IgD-negative memory B cell (primary cell): Measurements from ENCODE around the gene SERPINB10. TPM values are rescaled to one million over a fixed set of nuclear protein-coding genes. Genes with fewer than 3 reads are reported as not detected.
A peak's percentile ranks its signal among the peaks of the same experiment; 100 is the strongest.

ENCODE experiments used
- H3K27ac Mint-ChIP-seq, 3 donors: one replicate each; pipeline ENCODE4 v1.8.0; 2020 to 2022; ENCODE audit warnings: mild to moderate bottlenecking in 3 of 3, mixed read lengths in 3 of 3, moderate library complexity in 1 of 3
- H3K27me3 Mint-ChIP-seq: one replicate; pipeline ENCODE4 v1.8.0; 2021; ENCODE audit warnings: mixed read lengths
- H3K36me3 Mint-ChIP-seq: one replicate; pipeline ENCODE4 v1.8.0; 2020; ENCODE audit warnings: mild to moderate bottlenecking, mixed read lengths
- H3K4me1 Mint-ChIP-seq, 3 donors: one replicate each; pipeline ENCODE4 v1.8.0; 2020 to 2022; ENCODE audit warnings: mixed read lengths in 3 of 3, mild to moderate bottlenecking in 1 of 3
- H3K4me3 Mint-ChIP-seq, 4 donors: one replicate each; pipeline ENCODE4 v1.8.0; 2020 to 2022; ENCODE audit warnings: mild to moderate bottlenecking in 4 of 4, mixed read lengths in 4 of 4, moderate library complexity in 3 of 4
- H3K9me3 Mint-ChIP-seq, 3 donors: one replicate each; pipeline ENCODE4 v1.8.0; 2020 to 2021; ENCODE audit warnings: mixed read lengths in 3 of 3, mild to moderate bottlenecking in 1 of 3
- polyA plus RNA-seq: library from polyadenylated mRNA; unstranded; fragments of 300-500 nt; fragmentation: Illumina TruSeq; gene quantifications from one replicate; pipeline ENCODE4 v1.2.3, GENCODE V29; 2021

SERPINB10 gene
- polyA plus RNA-seq, 1 donor from 2014 or later, result not detected

- H3K36me3 Mint-ChIP-seq, result no peaks in the 10 kb centered on the region
- peaks cover 0 to 1% (median 0%) of the 10 kb centered on the region in 3 donors for H3K9me3 Mint-ChIP-seq
- peak overlapping the region in 1 of 3 donors; percentile 45 for H3K27ac Mint-ChIP-seq
- H3K4me1 Mint-ChIP-seq, result peaks cover 36 to 48% (median 36%) of the 10 kb centered on the region in 3 donors
- H3K27me3 Mint-ChIP-seq, result no peaks in the 10 kb centered on the region
- H3K4me3 Mint-ChIP-seq, result peak overlapping the region in 2 of 4 donors; percentile 15 to 93
Observed at GRCh38 chr18:63972002-63972376, 64.2 kb downstream of the SERPINB10 start.

GRCh38 chr18:63974991-63975390 lies 67.2 kb downstream of the SERPINB10 start:
- Mint-ChIP-seq H3K36me3 (no peaks in the 10 kb centered on the region), H3K4me1 (peaks cover 28 to 44% (median 33%) of the 10 kb centered on the region in 3 donors), H3K27ac (peak overlapping the region; percentile 1 to 87 (median 46)), H3K4me3 (peak overlapping the region in 3 of 4 donors; percentile 39 to 66 (median 61)), H3K27me3 (no peaks in the 10 kb centered on the region), H3K9me3 (peaks cover 0 to 1% (median 0%) of the 10 kb centered on the region in 3 donors)

GRCh38 chr18:63975628-63976027 lies 67.9 kb downstream of the SERPINB10 start:
- Mint-ChIP-seq H3K9me3 (peaks cover 0 to 1% (median 0%) of the 10 kb centered on the region in 3 donors), H3K27ac (peak overlapping the region; percentile 1 to 87 (median 46)), H3K4me3 (peak overlapping the region in 3 of 4 donors; percentile 61 to 66 (median 61)), H3K36me3 (no peaks in the 10 kb centered on the region), H3K4me1 (peaks cover 28 to 44% (median 33%) of the 10 kb centered on the region in 3 donors), H3K27me3 (no peaks in the 10 kb centered on the region)

GRCh38 chr18:63977040-63977439 lies 69.3 kb downstream of the SERPINB10 start:
- H3K36me3 Mint-ChIP-seq, result peaks cover 2% of the 10 kb centered on the region
- peaks cover 0 to 1% (median 0%) of the 10 kb centered on the region in 3 donors for H3K9me3 Mint-ChIP-seq
- peaks cover 26 to 34% (median 27%) of the 10 kb centered on the region in 3 donors for H3K4me1 Mint-ChIP-seq
- H3K27ac Mint-ChIP-seq, result no peak overlapping the region
- H3K4me3 Mint-ChIP-seq, result peak overlapping the region in 1 of 4 donors; percentile 24
- H3K27me3 Mint-ChIP-seq, result no peaks in the 10 kb centered on the region

GRCh38 chr18:63979409-63979920 lies 71.7 kb downstream of the SERPINB10 start:
- H3K4me1 Mint-ChIP-seq, result peaks cover 18 to 23% (median 19%) of the 10 kb centered on the region in 3 donors

GRCh38 chr18:63980027-63980426 lies 72.3 kb downstream of the SERPINB10 start:
- Mint-ChIP-seq H3K27ac (no peak overlapping the region), H3K36me3 (peaks cover 4% of the 10 kb centered on the region), H3K4me1 (peaks cover 14 to 18% (median 14%) of the 10 kb centered on the region in 3 donors), H3K4me3 (no peak overlapping the region), H3K27me3 (no peaks in the 10 kb centered on the region), H3K9me3 (no peaks in the 10 kb centered on the region)

More at GRCh38 chr18:63979409-63979920, 71.7 kb downstream of the SERPINB10 start:
- Mint-ChIP-seq H3K27ac (no peak overlapping the region), H3K9me3 (no peaks in the 10 kb centered on the region), H3K27me3 (no peaks in the 10 kb centered on the region), H3K4me3 (no peak overlapping the region), H3K36me3 (peaks cover 4% of the 10 kb centered on the region)

GRCh38 chr18:63980896-63981460 lies 73.2 kb downstream of the SERPINB10 start:
- H3K4me3 Mint-ChIP-seq, result no peak overlapping the region
- H3K27ac Mint-ChIP-seq, result no peak overlapping the region
- H3K27me3 Mint-ChIP-seq, result no peaks in the 10 kb centered on the region
- peaks cover 6 to 10% (median 6%) of the 10 kb centered on the region in 3 donors for H3K4me1 Mint-ChIP-seq
- peaks cover 4% of the 10 kb centered on the region for H3K36me3 Mint-ChIP-seq
- H3K9me3 Mint-ChIP-seq, result no peaks in the 10 kb centered on the region

GRCh38 chr18:63981719-63982118 lies 74.0 kb downstream of the SERPINB10 start:
- Mint-ChIP-seq H3K9me3 (no peaks in the 10 kb centered on the region), H3K4me1 (peaks cover 6 to 7% (median 6%) of the 10 kb centered on the region in 3 donors), H3K27me3 (no peaks in the 10 kb centered on the region), H3K36me3 (peaks cover 4% of the 10 kb centered on the region), H3K4me3 (peak overlapping the region in 1 of 4 donors; percentile 34), H3K27ac (no peak overlapping the region)

- Mint-ChIP-seq H3K27ac (no peak overlapping the region), H3K4me3 (no peak overlapping the region), H3K27me3 (no peaks in the 10 kb centered on the region), H3K36me3 (peaks cover 4% of the 10 kb centered on the region), H3K9me3 (no peaks in the 10 kb centered on the region), H3K4me1 (peaks cover 6% of the 10 kb centered on the region in 3 donors)
Observed at GRCh38 chr18:63982361-63982760, 74.6 kb downstream of the SERPINB10 start.

Other genes with a start within 250 kb of the SERPINB10 start
- not detected for gene SERPINB3, start 246.1 kb upstream of the SERPINB10 start, polyA plus RNA-seq
- not detected for gene SERPINB11, start 205.0 kb upstream of the SERPINB10 start, polyA plus RNA-seq
- not detected for gene SERPINB7, start 132.5 kb upstream of the SERPINB10 start, polyA plus RNA-seq
- gene SERPINB2, start 20.3 kb upstream of the SERPINB10 start, polyA plus RNA-seq, result not detected
- not detected for gene HMSD, start 41.3 kb downstream of the SERPINB10 start, polyA plus RNA-seq
- gene SERPINB8, start 62.1 kb downstream of the SERPINB10 start, polyA plus RNA-seq, result 10.8 TPM
- not detected for gene LINC00305, start 241.1 kb downstream of the SERPINB10 start, polyA plus RNA-seq